ENCODE measurements around the gene PRKN. TPM values are rescaled to one million over a fixed set of nuclear protein-coding genes. Genes with fewer than 3 reads are reported as not detected.

Gene PRKN
- total RNA-seq, 4 donors from 2014 or later, result 6.3 to 11.9 (median 9.5) TPM

DNA sequence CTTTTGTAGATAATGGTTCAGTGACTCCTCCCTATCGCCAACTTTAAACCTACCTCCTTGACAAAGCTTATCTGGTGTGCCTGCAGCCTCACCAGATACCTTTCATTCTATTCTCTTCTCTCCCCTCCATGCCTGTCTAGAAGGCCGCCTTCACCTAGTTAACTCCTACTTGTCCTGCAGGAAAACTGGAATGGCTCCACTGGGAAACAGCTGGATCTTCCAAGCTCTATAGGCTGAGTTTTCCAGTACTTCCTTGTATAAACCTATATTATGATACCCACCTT is 6.2 kb downstream of the PRKN start:
- intact Hi-C loops (cut with DNase I; ENCODE audit: low total_unique reads), result no loop called here
- WGBS, 2 donors, result 91 to 98% methylated on average over 2 of the region's 2 CpGs
- TF ChIP-seq, protein P1, sequence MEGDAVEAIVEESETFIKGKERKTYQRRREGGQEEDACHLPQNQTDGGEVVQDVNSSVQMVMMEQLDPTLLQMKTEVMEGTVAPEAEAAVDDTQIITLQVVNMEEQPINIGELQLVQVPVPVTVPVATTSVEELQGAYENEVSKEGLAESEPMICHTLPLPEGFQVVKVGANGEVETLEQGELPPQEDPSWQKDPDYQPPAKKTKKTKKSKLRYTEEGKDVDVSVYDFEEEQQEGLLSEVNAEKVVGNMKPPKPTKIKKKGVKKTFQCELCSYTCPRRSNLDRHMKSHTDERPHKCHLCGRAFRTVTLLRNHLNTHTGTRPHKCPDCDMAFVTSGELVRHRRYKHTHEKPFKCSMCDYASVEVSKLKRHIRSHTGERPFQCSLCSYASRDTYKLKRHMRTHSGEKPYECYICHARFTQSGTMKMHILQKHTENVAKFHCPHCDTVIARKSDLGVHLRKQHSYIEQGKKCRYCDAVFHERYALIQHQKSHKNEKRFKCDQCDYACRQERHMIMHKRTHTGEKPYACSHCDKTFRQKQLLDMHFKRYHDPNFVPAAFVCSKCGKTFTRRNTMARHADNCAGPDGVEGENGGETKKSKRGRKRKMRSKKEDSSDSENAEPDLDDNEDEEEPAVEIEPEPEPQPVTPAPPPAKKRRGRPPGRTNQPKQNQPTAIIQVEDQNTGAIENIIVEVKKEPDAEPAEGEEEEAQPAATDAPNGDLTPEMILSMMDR (IDR thresholded peaks at IDR 0.05), result no peak
- no peak for TF ChIP-seq POLR2A (IDR thresholded peaks at IDR 0.05)
- no peak overlapping the region for H3K4me3 ChIP-seq (ENCODE audit: low read depth, poor library complexity, severe bottlenecking)
- no peak for DNase-seq (ENCODE audit: low spot score in 2 of 2)

DNA sequence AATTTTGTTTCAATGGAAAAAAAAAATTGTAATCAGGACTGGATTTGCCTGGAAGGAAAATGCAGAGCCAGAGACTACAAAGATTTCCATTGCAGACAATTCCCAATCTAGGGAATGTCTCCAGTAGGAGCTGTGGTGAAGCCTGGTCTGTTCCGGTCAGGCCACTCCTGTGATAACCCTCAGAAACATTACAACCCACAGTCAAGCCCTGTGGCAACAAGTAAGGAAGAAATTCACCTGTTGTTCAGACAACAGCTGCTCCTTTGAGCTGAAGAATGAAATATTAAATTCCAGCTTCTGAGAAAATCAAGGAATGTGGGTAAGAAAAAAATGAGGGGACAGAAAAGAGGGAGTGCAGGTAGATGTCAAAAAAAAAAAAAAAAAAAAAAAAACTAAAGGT is 8.0 kb downstream of the PRKN start:
- DNase-seq (ENCODE audit: low spot score in 2 of 2), result no peak
- TF ChIP-seq, protein P1 (IDR thresholded peaks at IDR 0.05), result no peak
- no peak for TF ChIP-seq POLR2A (IDR thresholded peaks at IDR 0.05)
- H3K4me3 ChIP-seq (ENCODE audit: low read depth, poor library complexity, severe bottlenecking), result no peak overlapping the region
- WGBS, 2 donors, result 81 to 100% methylated on average over 1 of the region's 1 CpG
- intact Hi-C loops (cut with DNase I; ENCODE audit: low total_unique reads), result no loop called here

DNA sequence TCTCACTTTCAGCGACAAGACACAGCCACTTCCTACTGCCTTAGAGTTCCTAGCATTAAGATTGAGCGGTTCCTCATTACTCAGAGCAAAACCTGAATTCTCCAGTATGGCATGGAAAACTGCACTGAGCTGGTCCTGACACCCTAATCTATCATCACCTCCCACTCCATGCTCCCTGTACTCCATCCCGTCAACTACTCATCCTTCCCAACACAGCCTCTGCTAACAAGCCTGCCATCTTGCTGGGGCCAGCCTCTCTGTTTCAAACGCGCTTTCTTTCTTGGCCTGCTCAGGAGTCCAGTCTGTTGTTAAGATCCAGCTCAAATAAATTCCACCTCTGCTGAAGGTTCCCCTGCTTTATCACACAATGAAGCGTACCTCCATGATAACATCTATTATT is 12.0 kb downstream of the PRKN start:
- no peak for DNase-seq (ENCODE audit: low spot score in 2 of 2)
- intact Hi-C loops (cut with DNase I; ENCODE audit: low total_unique reads), result no loop called here
- WGBS, 2 donors, result 92 to 97% methylated on average over 6 of the region's 6 CpGs
- no peak overlapping the region for H3K4me3 ChIP-seq (ENCODE audit: low read depth, poor library complexity, severe bottlenecking)
- no peak for TF ChIP-seq POLR2A (IDR thresholded peaks at IDR 0.05)
- TF ChIP-seq, protein P1 (IDR thresholded peaks at IDR 0.05), result no peak

DNA sequence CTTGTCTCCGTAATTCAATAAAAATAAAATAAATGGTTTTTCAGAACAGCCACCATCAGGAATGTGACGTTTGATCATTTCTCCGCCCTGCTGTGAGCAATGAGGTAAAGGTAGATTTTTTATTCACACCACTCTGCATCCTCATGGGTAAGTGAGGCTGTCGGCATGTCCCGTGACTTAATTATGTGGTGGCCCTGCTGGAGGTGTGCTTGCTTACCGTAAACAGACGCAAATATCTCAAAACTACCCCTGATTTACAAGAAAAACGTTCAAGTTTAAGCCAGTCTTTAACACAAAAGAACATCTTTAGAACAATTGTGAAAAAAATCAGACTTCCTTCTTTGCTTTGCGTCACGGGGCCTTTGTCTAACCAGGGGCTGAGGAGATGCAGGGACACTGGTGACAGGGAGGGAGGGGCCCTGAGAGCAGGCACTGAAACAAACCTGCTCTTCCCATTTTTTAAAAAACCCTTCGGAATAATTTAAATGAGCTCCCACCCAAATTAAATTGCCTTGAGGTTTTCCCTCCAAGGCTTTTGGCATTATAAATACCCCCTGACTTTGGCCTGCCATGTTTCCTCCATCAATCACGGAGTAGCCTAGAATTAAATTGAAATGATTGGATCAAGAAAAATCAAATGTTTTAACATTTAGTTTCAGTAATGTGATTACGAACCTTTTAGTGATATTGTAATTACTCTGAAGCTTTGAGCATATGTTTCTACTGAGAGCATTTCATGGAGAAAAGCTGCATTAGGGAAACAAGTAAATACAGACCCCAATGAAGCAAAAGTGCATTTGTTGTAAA is 13.4 kb downstream of the PRKN start:
- no peak overlapping the region for H3K4me3 ChIP-seq (ENCODE audit: low read depth, poor library complexity, severe bottlenecking)
- no peak for TF ChIP-seq POLR2A (IDR thresholded peaks at IDR 0.05)
- TF ChIP-seq, protein P1 (IDR thresholded peaks at IDR 0.05), result no peak
- intact Hi-C loops (cut with DNase I; ENCODE audit: low total_unique reads), result no loop called here
- no peak for DNase-seq (ENCODE audit: low spot score in 2 of 2)
- 88 to 89% methylated on average over 13 of the region's 13 CpGs for WGBS, 2 donors

DNA sequence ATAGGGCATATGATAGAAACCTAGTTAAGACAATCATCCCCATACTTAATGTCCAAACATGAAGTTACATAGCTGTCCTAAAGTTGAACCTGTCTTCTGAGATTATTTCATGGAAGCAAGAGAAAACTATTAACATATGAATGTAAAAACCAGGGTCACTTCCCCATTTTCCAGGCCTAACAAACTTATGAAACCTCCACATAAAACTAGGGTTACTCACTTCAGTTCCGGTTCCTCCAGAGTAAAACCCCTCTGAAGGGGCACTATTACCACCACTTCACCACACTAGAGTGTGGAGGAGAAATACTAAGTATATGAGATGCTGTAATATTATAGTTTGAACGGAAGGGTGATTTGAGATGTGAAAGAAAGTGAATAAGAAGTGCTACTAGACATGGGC is 14.9 kb downstream of the PRKN start:
- H3K4me3 ChIP-seq (ENCODE audit: low read depth, poor library complexity, severe bottlenecking), result no peak overlapping the region
- intact Hi-C loops (cut with DNase I; ENCODE audit: low total_unique reads), result no loop called here
- WGBS, 2 donors, result 92 to 97% methylated on average over 2 of the region's 2 CpGs
- TF ChIP-seq, protein P1 (IDR thresholded peaks at IDR 0.05), result no peak
- TF ChIP-seq POLR2A (IDR thresholded peaks at IDR 0.05), result no peak
- DNase-seq (ENCODE audit: low spot score in 2 of 2), result no peak

DNA sequence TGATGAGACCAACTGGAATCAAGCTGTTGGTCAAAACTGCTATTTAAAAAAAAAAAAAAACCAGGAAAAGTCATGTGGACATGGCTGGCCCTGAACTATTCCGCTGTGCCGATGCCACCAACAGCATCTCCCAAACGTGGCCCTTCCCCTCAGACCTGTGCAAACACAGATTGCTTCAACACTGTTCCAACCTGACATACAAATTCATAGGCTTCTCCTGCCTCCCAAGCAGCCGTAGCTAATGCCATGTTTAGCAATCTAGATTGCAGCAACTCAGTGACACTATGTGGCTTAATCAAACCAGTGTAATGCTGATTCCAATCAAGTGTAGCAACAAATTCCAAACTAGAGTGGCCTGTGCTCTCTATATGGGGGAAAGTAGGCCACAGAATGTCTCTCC is 16.2 kb downstream of the PRKN start:
- TF ChIP-seq, protein P1 (IDR thresholded peaks at IDR 0.05), result no peak
- TF ChIP-seq POLR2A (IDR thresholded peaks at IDR 0.05), result no peak
- H3K4me3 ChIP-seq (ENCODE audit: low read depth, poor library complexity, severe bottlenecking), result no peak overlapping the region
- DNase-seq (ENCODE audit: low spot score in 2 of 2), result no peak
- intact Hi-C loops (cut with DNase I; ENCODE audit: low total_unique reads), result no loop called here
- 87 to 92% methylated on average over 4 of the region's 4 CpGs for WGBS, 2 donors
